ENCODE results near the gene RCVRN.

GRCh38 chr17:9860851-9861250 lies 44.2 kb downstream of the RCVRN start:
- TF ChIP-seq CTCF (conservative IDR thresholded peaks at IDR 0.05 in 1 of 2, IDR thresholded peaks at IDR 0.05 in 1 of 2; ENCODE audit: low read depth in 1 of 2, low read length in 2 of 2) (no peak), EZH2 (IDR thresholded peaks at IDR 0.05; ENCODE audit: low read length, missing control alignments) (no peak)
